Spleen (tissue), 7 donors: ENCODE data around the gene TMEM41B.

Experiments used
- POLR2A ChIP-seq, 3 donors: fragments of 450-650 bp; IDR thresholded peaks; one replicate each; pipeline ENCODE4 v1.5.1; 2017; ENCODE audit warnings: antibody characterized with exemption in 3 of 3, mild to moderate bottlenecking in 1 of 3
- POLR2AphosphoS5 ChIP-seq, 3 donors: sonication (generic); formaldehyde crosslinking; IDR thresholded peaks; one replicate each; pipeline ENCODE4 v1.5.1; 2017; ENCODE audit warnings: antibody characterized with exemption in 3 of 3
- TF ChIP-seq, protein P1 (sequence below), 11 experiments: fragments of 200-600 bp in 7 of 11; fragments of 450-650 bp in 4 of 11; sonication (generic) in 4 of 11; IDR thresholded peaks in 8 of 11; conservative IDR thresholded peaks in 3 of 11; 1 replicate in 7 of 11; 2 replicates in 4 of 11; pipeline versions ENCODE4 v1.4.0 to v1.8.0; 2016 to 2021; ENCODE audit warnings: antibody characterized with exemption in 11 of 11, inconsistent platforms in 4 of 11, mild to moderate bottlenecking in 1 of 11
- donor health status: DM: no; HTN: no; CAD: no; lungs with moderate emphysema.
- donor health status: DM: no; HTN: no; CAD: no.
- donor health status: DM: no; HTN: no; CAD: no.

DNA sequence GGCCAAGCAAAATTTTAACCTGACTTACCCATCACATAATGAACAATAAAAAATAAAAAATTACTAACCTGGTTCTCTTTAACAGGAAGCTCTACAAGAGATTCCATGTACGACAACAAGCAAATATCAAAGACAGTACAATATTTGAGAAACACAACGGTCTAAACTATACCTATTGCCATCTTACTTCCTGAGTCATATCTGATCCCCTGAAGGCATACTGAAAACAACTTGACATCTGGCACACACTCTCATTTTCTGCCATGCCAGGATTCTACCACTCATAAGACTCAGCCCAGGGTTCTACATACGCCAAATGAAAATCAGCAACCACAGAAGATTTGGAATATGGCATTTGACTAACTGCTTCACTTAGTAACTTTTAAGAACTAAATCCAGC is 63.1 kb downstream of the TMEM41B start:
- TF ChIP-seq POLR2A (IDR thresholded peaks at IDR 0.05): no peak
- TF ChIP-seq, protein P1, sequence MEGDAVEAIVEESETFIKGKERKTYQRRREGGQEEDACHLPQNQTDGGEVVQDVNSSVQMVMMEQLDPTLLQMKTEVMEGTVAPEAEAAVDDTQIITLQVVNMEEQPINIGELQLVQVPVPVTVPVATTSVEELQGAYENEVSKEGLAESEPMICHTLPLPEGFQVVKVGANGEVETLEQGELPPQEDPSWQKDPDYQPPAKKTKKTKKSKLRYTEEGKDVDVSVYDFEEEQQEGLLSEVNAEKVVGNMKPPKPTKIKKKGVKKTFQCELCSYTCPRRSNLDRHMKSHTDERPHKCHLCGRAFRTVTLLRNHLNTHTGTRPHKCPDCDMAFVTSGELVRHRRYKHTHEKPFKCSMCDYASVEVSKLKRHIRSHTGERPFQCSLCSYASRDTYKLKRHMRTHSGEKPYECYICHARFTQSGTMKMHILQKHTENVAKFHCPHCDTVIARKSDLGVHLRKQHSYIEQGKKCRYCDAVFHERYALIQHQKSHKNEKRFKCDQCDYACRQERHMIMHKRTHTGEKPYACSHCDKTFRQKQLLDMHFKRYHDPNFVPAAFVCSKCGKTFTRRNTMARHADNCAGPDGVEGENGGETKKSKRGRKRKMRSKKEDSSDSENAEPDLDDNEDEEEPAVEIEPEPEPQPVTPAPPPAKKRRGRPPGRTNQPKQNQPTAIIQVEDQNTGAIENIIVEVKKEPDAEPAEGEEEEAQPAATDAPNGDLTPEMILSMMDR (IDR thresholded peaks at IDR 0.05 in 8 of 11, conservative IDR thresholded peaks at IDR 0.05 in 3 of 11): no peak
- no peak for TF ChIP-seq POLR2AphosphoS5 (IDR thresholded peaks at IDR 0.05)
